NCI-H345 (cell line): ENCODE measurements around the gene SUPT20HL1.
"Not testable (repeated sequence)": the region's sequence is repeated elsewhere in the genome, so short reads cannot be mapped to it uniquely, and the experiment has no call there.

Experiments
- DNase-seq: peaks from one replicate; lab custom pipeline; 2025; lab: John Stamatoyannopoulos, UW

The SUPT20HL1 gene

GRCh38 chrX:24360272-24360671 lies at the start of gene SUPT20HL1:
Gene SUPT20HL1 (plus strand): TSS chrX:24360639. CDS start chrX:24362761, 2,122 bp downstream.
- no peak for DNase-seq

- DNase-seq = not testable (repeated sequence)
These were observed 49.5 kb upstream of the SUPT20HL1 start for GRCh38 chrX:24310916-24311315.

- DNase-seq = not testable (repeated sequence)
These were observed 48.8 kb upstream of the SUPT20HL1 start for GRCh38 chrX:24311507-24312248.

GRCh38 chrX:24312249-24312607 lies 48.2 kb upstream of the SUPT20HL1 start:
- DNase-seq = not testable (repeated sequence)

- no peak for DNase-seq
These were observed 46.3 kb upstream of the SUPT20HL1 start, which contains the start of gene SUPT20HL2 for GRCh38 chrX:24314019-24314635. Gene SUPT20HL2 (minus strand): TSS chrX:24314069. CDS start chrX:24313315, 754 bp downstream.

GRCh38 chrX:24316111-24316510 lies 44.3 kb upstream of the SUPT20HL1 start:
- no peak for DNase-seq

- no peak for DNase-seq
These were observed 42.9 kb upstream of the SUPT20HL1 start for GRCh38 chrX:24317567-24317966.

- no peak for DNase-seq
These were observed 38.6 kb upstream of the SUPT20HL1 start for GRCh38 chrX:24321741-24322395.

GRCh38 chrX:24325231-24325630 lies 35.2 kb upstream of the SUPT20HL1 start:
- DNase-seq = no peak

- DNase-seq = no peak
These were observed 27.6 kb upstream of the SUPT20HL1 start for GRCh38 chrX:24332878-24333277.

- DNase-seq = no peak
These were observed 27.1 kb upstream of the SUPT20HL1 start for GRCh38 chrX:24333371-24333770.

- DNase-seq = no peak
These were observed 26.0 kb upstream of the SUPT20HL1 start for GRCh38 chrX:24334461-24334860.

- DNase-seq = no peak
These were observed 24.6 kb upstream of the SUPT20HL1 start for GRCh38 chrX:24335871-24336270.

- no peak for DNase-seq
These were observed 20.5 kb upstream of the SUPT20HL1 start for GRCh38 chrX:24339911-24340310.

- no peak for DNase-seq
These were observed 19.9 kb upstream of the SUPT20HL1 start for GRCh38 chrX:24340501-24340900.

- DNase-seq = no peak
These were observed 18.6 kb upstream of the SUPT20HL1 start for GRCh38 chrX:24341795-24342194.

GRCh38 chrX:24343719-24344118 lies 16.7 kb upstream of the SUPT20HL1 start:
- DNase-seq = no peak

- DNase-seq = no peak
These were observed 12.6 kb upstream of the SUPT20HL1 start for GRCh38 chrX:24347881-24348280.

- DNase-seq = no peak
These were observed 10.2 kb upstream of the SUPT20HL1 start for GRCh38 chrX:24350217-24350616.

GRCh38 chrX:24355095-24355494 lies 5.3 kb upstream of the SUPT20HL1 start:
- no peak for DNase-seq

- DNase-seq = no peak
These were observed 3.3 kb upstream of the SUPT20HL1 start for GRCh38 chrX:24357106-24357505.

GRCh38 chrX:24362089-24362745 lies 1.8 kb downstream of the SUPT20HL1 start:
- not testable (repeated sequence) for DNase-seq
